Measurements from ENCODE around the gene STBD1.
"Not testable (repeated sequence)": the region's sequence is repeated elsewhere in the genome, so short reads cannot be mapped to it uniquely, and the experiment has no call there.

STBD1 gene

GRCh38 chr4:76342191-76342590 lies 35.7 kb downstream of the STBD1 start:
- Histone ChIP-seq H3K36me3 (ENCODE audit: low read depth) (no peaks in the 10 kb centered on the region), H3K27ac (ENCODE audit: poor library complexity, severe bottlenecking) (no peak overlapping the region), H3K27me3 (ENCODE audit: insufficient read depth, poor library complexity, severe bottlenecking) (no peaks in the 10 kb centered on the region), H3K4me3 (ENCODE audit: severe bottlenecking) (no peak overlapping the region), H3K4me1 (ENCODE audit: insufficient read depth, poor library complexity, severe bottlenecking) (no peaks in the 10 kb centered on the region), H3K9me3 (ENCODE audit: severe bottlenecking) (no peaks in the 10 kb centered on the region)
- TF ChIP-seq, protein P1, sequence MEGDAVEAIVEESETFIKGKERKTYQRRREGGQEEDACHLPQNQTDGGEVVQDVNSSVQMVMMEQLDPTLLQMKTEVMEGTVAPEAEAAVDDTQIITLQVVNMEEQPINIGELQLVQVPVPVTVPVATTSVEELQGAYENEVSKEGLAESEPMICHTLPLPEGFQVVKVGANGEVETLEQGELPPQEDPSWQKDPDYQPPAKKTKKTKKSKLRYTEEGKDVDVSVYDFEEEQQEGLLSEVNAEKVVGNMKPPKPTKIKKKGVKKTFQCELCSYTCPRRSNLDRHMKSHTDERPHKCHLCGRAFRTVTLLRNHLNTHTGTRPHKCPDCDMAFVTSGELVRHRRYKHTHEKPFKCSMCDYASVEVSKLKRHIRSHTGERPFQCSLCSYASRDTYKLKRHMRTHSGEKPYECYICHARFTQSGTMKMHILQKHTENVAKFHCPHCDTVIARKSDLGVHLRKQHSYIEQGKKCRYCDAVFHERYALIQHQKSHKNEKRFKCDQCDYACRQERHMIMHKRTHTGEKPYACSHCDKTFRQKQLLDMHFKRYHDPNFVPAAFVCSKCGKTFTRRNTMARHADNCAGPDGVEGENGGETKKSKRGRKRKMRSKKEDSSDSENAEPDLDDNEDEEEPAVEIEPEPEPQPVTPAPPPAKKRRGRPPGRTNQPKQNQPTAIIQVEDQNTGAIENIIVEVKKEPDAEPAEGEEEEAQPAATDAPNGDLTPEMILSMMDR (IDR thresholded peaks at IDR 0.05; ENCODE audit: poor library complexity, severe bottlenecking), result no peak
- no peak for DNase-seq (ENCODE audit: low spot score)
- ATAC-seq (ENCODE audit: low read depth), result no peak

DNA sequence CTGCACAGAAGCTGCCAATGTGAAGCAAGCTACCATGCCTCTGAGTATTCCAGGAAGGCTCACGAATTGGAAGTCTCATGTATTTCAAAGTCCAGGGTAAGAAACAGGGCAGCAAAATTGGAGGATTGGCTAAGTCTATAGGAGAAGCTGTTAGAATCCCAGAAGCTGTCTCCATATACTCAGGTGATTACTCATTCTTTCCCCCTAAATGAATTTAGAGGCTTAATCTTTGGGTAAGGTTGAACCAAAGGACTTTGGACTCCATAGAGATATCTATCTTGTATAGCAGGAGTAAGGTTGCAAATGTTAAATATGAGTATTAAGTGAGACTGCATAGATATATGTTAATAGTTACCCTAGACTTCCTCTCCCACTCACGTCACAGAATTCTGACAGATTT lies 36.3 kb downstream of the STBD1 start:
- DNase-seq (ENCODE audit: low spot score) (no peak), ATAC-seq (ENCODE audit: low read depth) (no peak)
- Histone ChIP-seq H3K27ac (ENCODE audit: poor library complexity, severe bottlenecking) (no peak overlapping the region), H3K4me3 (ENCODE audit: severe bottlenecking) (no peak overlapping the region), H3K4me1 (ENCODE audit: insufficient read depth, poor library complexity, severe bottlenecking) (no peaks in the 10 kb centered on the region), H3K36me3 (ENCODE audit: low read depth) (no peaks in the 10 kb centered on the region), H3K27me3 (ENCODE audit: insufficient read depth, poor library complexity, severe bottlenecking) (no peaks in the 10 kb centered on the region), H3K9me3 (ENCODE audit: severe bottlenecking) (no peaks in the 10 kb centered on the region)
- TF ChIP-seq, protein P1 (IDR thresholded peaks at IDR 0.05; ENCODE audit: poor library complexity, severe bottlenecking), result no peak

DNA sequence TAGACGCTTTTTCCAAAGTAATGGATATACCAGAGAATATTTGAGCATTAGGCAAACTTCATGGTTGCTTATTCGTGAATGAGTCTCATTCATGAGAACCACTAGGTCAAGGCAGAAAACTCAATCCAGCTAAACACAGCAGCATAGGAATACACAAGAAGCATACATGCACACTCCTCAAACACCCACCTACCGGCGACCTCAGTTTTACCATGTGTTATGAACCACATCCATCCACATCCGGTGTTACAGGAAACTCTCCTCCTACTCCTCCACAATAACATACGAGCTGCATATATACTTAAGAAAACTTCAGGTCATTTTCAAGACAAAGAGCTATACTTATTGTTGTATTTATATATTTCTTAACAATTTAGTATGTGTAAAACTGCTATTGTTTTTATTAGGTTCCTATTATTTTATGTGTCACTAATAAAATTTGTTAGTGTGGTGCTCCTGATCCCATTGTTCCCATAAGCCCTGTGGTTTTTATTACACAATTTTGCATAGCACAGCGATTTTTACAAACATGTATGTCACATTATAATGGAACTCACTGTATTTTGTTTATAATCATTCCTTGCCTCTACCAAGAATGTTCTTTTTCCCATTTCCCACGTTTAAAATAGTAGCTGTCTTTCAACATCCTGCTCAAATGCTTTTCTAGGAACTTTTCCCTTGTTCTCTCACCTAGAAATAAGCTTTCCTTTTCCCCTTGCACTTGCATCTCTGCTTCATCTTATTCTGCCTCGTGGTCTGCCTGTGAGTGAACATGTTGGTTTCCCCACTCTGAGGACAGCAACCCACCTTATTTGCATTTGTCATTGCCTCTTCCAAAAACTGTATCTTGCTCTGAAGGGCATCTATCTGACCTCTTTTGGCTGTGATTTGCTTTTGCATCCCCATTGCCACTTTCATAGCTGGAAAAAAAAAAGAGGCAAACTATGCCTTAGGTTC lies 48.3 kb downstream of the STBD1 start:
- H3K27me3 ChIP-seq (ENCODE audit: insufficient read depth, poor library complexity, severe bottlenecking), result no peaks in the 10 kb centered on the region
- peaks cover 5% of the 10 kb centered on the region for H3K9me3 ChIP-seq (ENCODE audit: severe bottlenecking)
- DNase-seq (ENCODE audit: low spot score) (no peak), ATAC-seq (ENCODE audit: low read depth) (no peak)
- H3K36me3 ChIP-seq (ENCODE audit: low read depth), result no peaks in the 10 kb centered on the region
- H3K4me3 ChIP-seq (ENCODE audit: severe bottlenecking), result no peak overlapping the region
- TF ChIP-seq, protein P1 (IDR thresholded peaks at IDR 0.05; ENCODE audit: poor library complexity, severe bottlenecking), result no peak
- no peaks in the 10 kb centered on the region for H3K4me1 ChIP-seq (ENCODE audit: insufficient read depth, poor library complexity, severe bottlenecking)
- no peak overlapping the region for H3K27ac ChIP-seq (ENCODE audit: poor library complexity, severe bottlenecking)

- TF ChIP-seq, protein P1 (IDR thresholded peaks at IDR 0.05; ENCODE audit: poor library complexity, severe bottlenecking), result no peak
- Histone ChIP-seq H3K27ac (ENCODE audit: poor library complexity, severe bottlenecking) (no peak overlapping the region), H3K4me1 (ENCODE audit: insufficient read depth, poor library complexity, severe bottlenecking) (no peaks in the 10 kb centered on the region), H3K9me3 (ENCODE audit: severe bottlenecking) (peaks cover 5% of the 10 kb centered on the region), H3K36me3 (ENCODE audit: low read depth) (no peaks in the 10 kb centered on the region), H3K27me3 (ENCODE audit: insufficient read depth, poor library complexity, severe bottlenecking) (no peaks in the 10 kb centered on the region), H3K4me3 (ENCODE audit: severe bottlenecking) (no peak overlapping the region)
- ATAC-seq (ENCODE audit: low read depth) (no peak), DNase-seq (ENCODE audit: low spot score) (no peak)
Observed at GRCh38 chr4:76357981-76358380, 51.4 kb downstream of the STBD1 start.

- DNase-seq (ENCODE audit: low spot score); ATAC-seq (ENCODE audit: low read depth); H3K27ac ChIP-seq (ENCODE audit: poor library complexity, severe bottlenecking); H3K4me1 ChIP-seq (ENCODE audit: insufficient read depth, poor library complexity, severe bottlenecking); H3K36me3 ChIP-seq (ENCODE audit: low read depth); H3K27me3 ChIP-seq (ENCODE audit: insufficient read depth, poor library complexity, severe bottlenecking); H3K4me3 ChIP-seq (ENCODE audit: severe bottlenecking); H3K9me3 ChIP-seq (ENCODE audit: severe bottlenecking): not testable (repeated sequence)
Observed at GRCh38 chr4:76359881-76360466, 53.4 kb downstream of the STBD1 start.

All from RWPE2 (cell line).